ENCODE results near the gene PTPRC. TPM values are rescaled to one million over a fixed set of nuclear protein-coding genes. Genes with fewer than 3 reads are reported as not detected.

PTPRC gene
- total and polyA plus RNA-seq, 7 donors, result 0.42 to 7.0 (median 3.9) TPM

DNA sequence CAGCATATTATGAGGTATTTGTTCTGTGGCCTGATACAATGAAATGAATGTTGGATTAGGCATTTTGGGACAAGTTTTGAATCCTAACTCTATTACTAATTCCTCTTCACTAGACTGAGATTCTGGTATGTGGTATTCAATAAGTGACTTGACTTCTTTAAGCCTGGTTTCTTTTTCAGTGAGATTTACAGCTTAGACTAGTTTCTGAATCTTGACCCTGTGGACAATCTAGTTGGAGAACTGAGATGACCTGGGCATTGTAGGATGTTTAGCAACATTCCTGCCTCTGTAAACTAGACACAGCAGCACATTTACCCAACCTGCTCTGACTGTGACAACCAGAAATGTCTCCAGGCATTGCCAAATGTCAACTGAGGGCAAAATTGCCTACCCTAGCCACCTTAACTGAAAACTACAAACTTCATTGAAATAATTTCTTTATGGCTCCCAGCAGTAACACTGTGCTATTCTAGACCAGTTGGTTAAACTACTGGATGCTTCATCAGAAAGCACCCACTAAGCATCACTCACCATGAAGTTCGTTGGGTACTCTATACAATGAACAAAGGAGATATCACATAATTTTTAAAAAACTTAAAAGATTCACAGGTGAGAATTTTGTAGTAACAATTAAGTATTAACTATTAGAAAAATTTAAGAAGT lies 16.8 kb downstream of the PTPRC start:
- H3K4me3 ChIP-seq, result no peak overlapping the region
- H3K9me3 ChIP-seq, result no peaks in the 10 kb centered on the region
- TF ChIP-seq, protein P1, sequence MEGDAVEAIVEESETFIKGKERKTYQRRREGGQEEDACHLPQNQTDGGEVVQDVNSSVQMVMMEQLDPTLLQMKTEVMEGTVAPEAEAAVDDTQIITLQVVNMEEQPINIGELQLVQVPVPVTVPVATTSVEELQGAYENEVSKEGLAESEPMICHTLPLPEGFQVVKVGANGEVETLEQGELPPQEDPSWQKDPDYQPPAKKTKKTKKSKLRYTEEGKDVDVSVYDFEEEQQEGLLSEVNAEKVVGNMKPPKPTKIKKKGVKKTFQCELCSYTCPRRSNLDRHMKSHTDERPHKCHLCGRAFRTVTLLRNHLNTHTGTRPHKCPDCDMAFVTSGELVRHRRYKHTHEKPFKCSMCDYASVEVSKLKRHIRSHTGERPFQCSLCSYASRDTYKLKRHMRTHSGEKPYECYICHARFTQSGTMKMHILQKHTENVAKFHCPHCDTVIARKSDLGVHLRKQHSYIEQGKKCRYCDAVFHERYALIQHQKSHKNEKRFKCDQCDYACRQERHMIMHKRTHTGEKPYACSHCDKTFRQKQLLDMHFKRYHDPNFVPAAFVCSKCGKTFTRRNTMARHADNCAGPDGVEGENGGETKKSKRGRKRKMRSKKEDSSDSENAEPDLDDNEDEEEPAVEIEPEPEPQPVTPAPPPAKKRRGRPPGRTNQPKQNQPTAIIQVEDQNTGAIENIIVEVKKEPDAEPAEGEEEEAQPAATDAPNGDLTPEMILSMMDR (IDR thresholded peaks at IDR 0.05), result no peak
- intact Hi-C loops (cut with DNase I), result no loop called here
- H3K27me3 ChIP-seq (ENCODE audit: insufficient read depth in 3 of 3, low read length in 2 of 3), result no peaks in the 10 kb centered on the region
- no peaks in the 10 kb centered on the region for H3K4me1 ChIP-seq
- DNase-seq (no peak), ATAC-seq (no peak)
- 85 to 97% (median 92%) methylated on average over 1 of the region's 1 CpG for WGBS, 3 donors
- H3K27ac ChIP-seq, result no peak overlapping the region
- no peaks in the 10 kb centered on the region for H3K36me3 ChIP-seq (ENCODE audit: insufficient read depth in 1 of 2, low read depth in 1 of 2)

DNA sequence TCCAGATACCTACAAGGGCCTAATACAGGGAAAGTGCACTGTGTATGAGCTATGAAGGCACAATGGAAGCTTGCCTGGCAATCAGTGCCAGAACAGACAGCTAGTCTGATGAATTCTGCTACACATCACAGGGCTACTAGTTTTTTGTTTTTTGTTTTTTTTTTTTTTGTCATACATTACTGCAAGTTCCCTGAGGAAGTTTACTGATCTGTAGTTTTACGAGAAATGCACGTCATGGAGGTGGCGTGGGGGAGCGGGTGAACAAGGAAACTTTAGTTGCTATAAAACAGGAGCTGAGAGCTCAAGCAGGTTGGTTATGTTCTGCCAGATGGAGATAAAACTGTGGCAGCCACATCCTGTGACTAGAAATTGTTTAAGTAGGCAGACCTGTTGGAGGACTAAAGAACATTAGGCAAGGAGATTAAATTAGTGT lies 17.7 kb downstream of the PTPRC start:
- 90 to 91% (median 90%) methylated on average over 4 of the region's 4 CpGs for WGBS, 3 donors
- H3K27ac ChIP-seq, result no peak overlapping the region
- no peak overlapping the region for H3K4me3 ChIP-seq
- no peaks in the 10 kb centered on the region for H3K36me3 ChIP-seq (ENCODE audit: insufficient read depth in 1 of 2, low read depth in 1 of 2)
- DNase-seq (no peak), ATAC-seq (no peak)
- no peaks in the 10 kb centered on the region for H3K4me1 ChIP-seq
- intact Hi-C loops (cut with DNase I), result no loop called here
- no peaks in the 10 kb centered on the region for H3K27me3 ChIP-seq (ENCODE audit: insufficient read depth in 3 of 3, low read length in 2 of 3)
- TF ChIP-seq, protein P1 (IDR thresholded peaks at IDR 0.05), result no peak
- H3K9me3 ChIP-seq, result no peaks in the 10 kb centered on the region

DNA sequence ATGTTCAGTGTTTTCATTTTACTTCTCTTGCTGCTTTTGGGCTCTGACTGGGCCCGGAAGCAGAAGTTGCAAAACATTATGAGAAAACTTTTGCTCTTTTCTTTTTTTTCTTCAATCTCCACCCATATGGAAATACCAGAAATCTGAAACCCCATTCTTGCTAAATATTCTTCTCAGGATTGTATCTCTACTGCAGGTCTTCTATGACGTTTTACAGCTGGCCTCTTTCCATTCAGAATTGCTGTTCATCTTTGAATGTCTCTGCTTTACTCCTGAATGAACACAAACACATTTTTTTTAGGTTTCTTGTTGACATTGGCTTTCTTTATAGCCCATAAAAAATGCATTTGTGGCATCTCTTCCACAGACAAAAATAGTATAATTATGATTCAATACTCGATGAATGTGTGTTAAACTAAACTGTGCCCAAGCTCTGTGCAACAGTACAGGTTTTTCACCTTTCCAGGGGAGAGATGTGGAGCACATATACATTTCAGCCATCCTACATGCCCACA lies 18.8 kb downstream of the PTPRC start:
- ATAC-seq, result no peak
- intact Hi-C loops (cut with DNase I), result no loop called here
- Histone ChIP-seq H3K9me3 (no peaks in the 10 kb centered on the region), H3K4me3 (no peak overlapping the region), H3K27ac (no peak overlapping the region), H3K36me3 (ENCODE audit: insufficient read depth in 1 of 2, low read depth in 1 of 2) (no peaks in the 10 kb centered on the region), H3K27me3 (ENCODE audit: insufficient read depth in 3 of 3, low read length in 2 of 3) (no peaks in the 10 kb centered on the region), H3K4me1 (no peaks in the 10 kb centered on the region)
- DNase-seq, result no peak
- TF ChIP-seq, protein P1 (IDR thresholded peaks at IDR 0.05), result no peak
- 11 to 21% (median 15%) methylated on average over 3 of the region's 3 CpGs for WGBS, 3 donors

DNA sequence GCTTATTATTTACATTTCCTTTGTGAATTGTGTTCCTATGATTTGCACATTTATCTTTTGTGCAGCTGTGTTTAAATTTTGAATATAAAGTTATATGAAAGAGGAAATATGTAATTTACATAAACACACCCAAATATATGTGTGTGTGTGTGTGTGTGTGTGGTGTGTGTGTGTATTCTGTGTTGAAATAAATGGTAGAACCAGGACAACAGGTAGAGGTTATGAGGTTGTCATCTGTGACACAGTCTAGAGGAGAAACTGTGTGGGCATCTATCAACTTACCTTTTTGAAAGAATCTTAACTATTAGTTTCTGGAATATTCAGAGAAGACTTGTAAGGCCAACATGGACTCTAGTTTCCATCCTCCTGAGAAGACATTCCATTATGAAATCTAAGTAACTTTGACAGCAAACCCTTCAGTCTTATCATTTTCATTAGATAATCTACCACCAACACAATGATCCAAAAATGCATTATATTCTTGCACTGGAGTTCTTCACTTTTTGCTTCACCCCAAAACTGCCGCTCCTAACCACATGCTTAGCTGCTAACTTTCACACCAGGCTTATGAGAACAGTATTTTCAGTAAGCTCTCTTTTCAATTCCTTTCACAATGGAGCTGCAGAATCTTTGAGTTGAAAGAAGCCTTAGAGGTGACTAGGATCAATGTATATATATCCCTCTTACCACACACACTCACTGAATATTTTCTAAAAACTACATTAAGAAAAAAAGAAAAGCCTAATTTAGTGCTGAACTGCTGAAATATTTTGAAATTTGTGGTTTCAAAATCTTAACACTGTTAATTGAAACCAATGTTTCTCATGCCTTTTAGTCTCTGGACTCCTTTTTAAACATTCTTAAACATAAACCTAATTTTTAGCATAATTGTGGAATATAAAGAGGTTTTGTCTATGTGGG lies 21.8 kb downstream of the PTPRC start:
- Histone ChIP-seq H3K9me3 (no peaks in the 10 kb centered on the region), H3K36me3 (ENCODE audit: insufficient read depth in 1 of 2, low read depth in 1 of 2) (no peaks in the 10 kb centered on the region), H3K27ac (no peak overlapping the region), H3K27me3 (ENCODE audit: insufficient read depth in 3 of 3, low read length in 2 of 3) (no peaks in the 10 kb centered on the region), H3K4me1 (no peaks in the 10 kb centered on the region), H3K4me3 (no peak overlapping the region)
- TF ChIP-seq, protein P1 (IDR thresholded peaks at IDR 0.05), result no peak
- no peak for ATAC-seq
- no peak for DNase-seq
- 88 to 95% (median 88%) methylated on average over 1 of the region's 1 CpG for WGBS, 3 donors
- intact Hi-C loops (cut with DNase I), result no loop called here

Measured in psoas muscle (tissue), 8 donors.